ENCODE data around the gene CNTNAP2. TPM values are rescaled to one million over a fixed set of nuclear protein-coding genes. Genes with fewer than 3 reads are reported as not detected.

The CNTNAP2 gene
- total RNA-seq, 2 experiments from 2014 or later = not detected

DNA sequence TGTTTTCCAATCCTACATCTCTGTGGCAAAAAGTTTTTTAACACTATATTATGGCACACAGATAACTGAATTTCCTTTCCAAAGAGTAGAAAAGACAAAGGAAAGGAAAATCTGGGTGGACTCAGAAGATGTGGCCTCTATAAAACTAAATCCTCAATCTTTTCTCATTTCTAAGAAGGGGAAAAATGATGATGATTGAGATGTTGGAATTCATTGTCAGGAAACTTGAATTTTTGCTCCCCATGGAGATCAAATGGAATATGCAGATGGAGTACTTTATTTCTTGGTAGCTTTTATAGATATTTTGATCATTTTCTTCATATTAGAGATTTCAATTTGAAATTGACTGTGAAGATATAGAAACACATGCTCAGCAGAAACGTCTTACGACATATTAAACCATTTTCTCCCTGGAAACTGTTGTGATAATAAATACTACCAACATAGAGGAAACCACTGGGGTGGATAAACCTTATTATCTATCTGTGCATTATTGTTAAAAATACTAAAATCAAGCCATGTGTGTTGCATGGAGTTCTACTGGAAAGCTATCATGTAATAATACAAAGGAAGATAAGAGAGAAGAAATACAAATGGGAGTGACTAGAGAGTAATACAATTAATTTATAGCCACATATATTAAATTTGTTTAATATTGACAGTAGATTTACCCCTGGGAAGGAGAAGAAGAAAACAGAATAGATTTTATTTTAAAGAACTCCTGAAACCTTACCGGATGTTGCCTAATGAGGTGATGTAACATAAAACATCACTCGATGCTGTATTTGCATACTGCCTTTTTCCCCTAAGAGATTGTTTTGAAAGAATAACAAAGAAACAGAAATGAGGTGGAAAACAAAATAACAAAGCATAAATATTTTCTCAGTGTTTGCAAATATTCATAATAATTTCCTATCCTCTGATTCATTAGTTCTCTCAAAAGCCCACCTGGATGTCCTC lies 1542.7 kb downstream of the CNTNAP2 start:
- Mint-ChIP-seq H3K27me3 (no peaks in the 10 kb centered on the region), H3K27ac (no peak overlapping the region), H3K4me1 (ENCODE audit: low read depth) (no peaks in the 10 kb centered on the region), H3K4me3 (no peak overlapping the region), H3K36me3 (ENCODE audit: low read depth) (no peaks in the 10 kb centered on the region), H3K9me3 (peaks cover 6% of the 10 kb centered on the region)
- DNase-seq (no peak), ATAC-seq (ENCODE audit: poor library complexity) (no peak)
- no peak overlapping the region for H3K4me3 ChIP-seq (ENCODE audit: low read length)
- CTCF ChIA-PET = no interaction called here
- H3K9me3 ChIP-seq (ENCODE audit: control insufficient read depth in 1 of 2, insufficient read depth in 1 of 2, low read length in 2 of 2) = peaks cover 0 to 14% of the 10 kb centered on the region in 2 experiments
- TF ChIP-seq, protein P1, sequence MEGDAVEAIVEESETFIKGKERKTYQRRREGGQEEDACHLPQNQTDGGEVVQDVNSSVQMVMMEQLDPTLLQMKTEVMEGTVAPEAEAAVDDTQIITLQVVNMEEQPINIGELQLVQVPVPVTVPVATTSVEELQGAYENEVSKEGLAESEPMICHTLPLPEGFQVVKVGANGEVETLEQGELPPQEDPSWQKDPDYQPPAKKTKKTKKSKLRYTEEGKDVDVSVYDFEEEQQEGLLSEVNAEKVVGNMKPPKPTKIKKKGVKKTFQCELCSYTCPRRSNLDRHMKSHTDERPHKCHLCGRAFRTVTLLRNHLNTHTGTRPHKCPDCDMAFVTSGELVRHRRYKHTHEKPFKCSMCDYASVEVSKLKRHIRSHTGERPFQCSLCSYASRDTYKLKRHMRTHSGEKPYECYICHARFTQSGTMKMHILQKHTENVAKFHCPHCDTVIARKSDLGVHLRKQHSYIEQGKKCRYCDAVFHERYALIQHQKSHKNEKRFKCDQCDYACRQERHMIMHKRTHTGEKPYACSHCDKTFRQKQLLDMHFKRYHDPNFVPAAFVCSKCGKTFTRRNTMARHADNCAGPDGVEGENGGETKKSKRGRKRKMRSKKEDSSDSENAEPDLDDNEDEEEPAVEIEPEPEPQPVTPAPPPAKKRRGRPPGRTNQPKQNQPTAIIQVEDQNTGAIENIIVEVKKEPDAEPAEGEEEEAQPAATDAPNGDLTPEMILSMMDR (IDR thresholded peaks at IDR 0.05) = no peak
- no peaks in the 10 kb centered on the region for H3K4me1 ChIP-seq (ENCODE audit: insufficient read depth, low read length)
- intact Hi-C loops (cut with DNase I, micrococcal nuclease) = no loop called here
- H3K36me3 ChIP-seq (ENCODE audit: insufficient read depth, low read length) = no peaks in the 10 kb centered on the region
- POLR2A ChIA-PET = no interaction called here
- H3K27me3 ChIP-seq (ENCODE audit: control insufficient read depth in 1 of 2, insufficient read depth in 2 of 2, low read length in 2 of 2) = no peaks in the 10 kb centered on the region
- no peak overlapping the region for H3K27ac ChIP-seq (ENCODE audit: low read depth in 1 of 2, low read length in 2 of 2)

DNA sequence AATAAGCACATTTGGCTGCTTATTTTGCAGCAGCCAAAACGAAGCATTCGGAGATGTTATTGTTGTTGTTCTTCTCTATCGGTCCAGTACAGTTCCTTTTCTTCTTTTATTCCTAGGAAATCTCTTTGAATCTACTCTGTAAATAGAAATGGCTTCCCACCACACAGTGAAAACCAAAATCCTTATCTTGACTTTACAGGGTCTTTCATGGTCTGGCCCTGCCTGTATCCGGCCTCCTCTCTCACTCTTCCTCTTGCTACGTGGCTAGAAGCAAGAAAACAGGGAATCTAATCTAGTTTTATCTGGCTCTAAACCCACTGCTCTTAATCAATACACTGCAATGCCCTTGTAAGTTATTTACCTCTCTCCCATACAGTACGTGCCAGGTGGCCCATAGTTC lies 1547.9 kb downstream of the CNTNAP2 start:
- Mint-ChIP-seq H3K27me3 (no peaks in the 10 kb centered on the region), H3K4me3 (no peak overlapping the region), H3K9me3 (peaks cover 12% of the 10 kb centered on the region), H3K27ac (no peak overlapping the region), H3K4me1 (ENCODE audit: low read depth) (no peaks in the 10 kb centered on the region), H3K36me3 (ENCODE audit: low read depth) (no peaks in the 10 kb centered on the region)
- H3K4me3 ChIP-seq (ENCODE audit: low read length) = no peak overlapping the region
- DNase-seq (no peak), ATAC-seq (ENCODE audit: poor library complexity) (no peak)
- no peaks in the 10 kb centered on the region for H3K27me3 ChIP-seq (ENCODE audit: control insufficient read depth in 1 of 2, insufficient read depth in 2 of 2, low read length in 2 of 2)
- H3K36me3 ChIP-seq (ENCODE audit: insufficient read depth, low read length) = no peaks in the 10 kb centered on the region
- intact Hi-C loops (cut with DNase I, micrococcal nuclease) = no loop called here
- TF ChIP-seq, protein P1 (IDR thresholded peaks at IDR 0.05) = no peak
- ChIA-PET POLR2A (no interaction called here), CTCF (no interaction called here)
- H3K4me1 ChIP-seq (ENCODE audit: insufficient read depth, low read length) = no peaks in the 10 kb centered on the region
- peaks cover 0 to 13% of the 10 kb centered on the region in 2 experiments for H3K9me3 ChIP-seq (ENCODE audit: control insufficient read depth in 1 of 2, insufficient read depth in 1 of 2, low read length in 2 of 2)
- H3K27ac ChIP-seq (ENCODE audit: low read depth in 1 of 2, low read length in 2 of 2) = no peak overlapping the region

DNA sequence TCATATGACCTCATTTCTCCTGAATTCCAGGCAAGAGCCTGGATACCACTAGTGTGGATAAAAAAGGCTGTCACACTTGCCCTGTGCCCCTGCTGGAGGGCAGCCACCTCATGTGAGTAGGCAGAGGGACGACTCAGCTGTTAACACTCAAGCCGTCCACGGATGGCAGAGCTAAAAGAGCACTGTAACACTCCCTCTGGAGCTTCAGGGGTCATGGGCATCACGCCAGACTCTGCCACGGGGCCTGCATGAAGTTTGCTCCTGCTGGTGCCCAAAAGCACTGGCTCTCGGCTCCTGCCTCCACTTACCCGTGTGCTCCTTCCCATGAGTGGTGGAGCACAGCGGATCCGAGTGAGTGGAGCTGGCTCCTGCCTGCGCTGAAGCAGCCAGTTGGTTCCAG lies 1554.2 kb downstream of the CNTNAP2 start:
- no peak overlapping the region for H3K27ac Mint-ChIP-seq
- POLR2A ChIA-PET = no interaction called here
- H3K9me3 Mint-ChIP-seq = peaks cover 1% of the 10 kb centered on the region
- no peaks in the 10 kb centered on the region for H3K36me3 ChIP-seq (ENCODE audit: insufficient read depth, low read length)
- no peak overlapping the region for H3K4me3 ChIP-seq (ENCODE audit: low read length)
- no peaks in the 10 kb centered on the region for H3K36me3 Mint-ChIP-seq (ENCODE audit: low read depth)
- H3K27me3 ChIP-seq (ENCODE audit: control insufficient read depth in 1 of 2, insufficient read depth in 2 of 2, low read length in 2 of 2) = no peaks in the 10 kb centered on the region
- peaks cover 0 to 9% of the 10 kb centered on the region in 2 experiments for H3K9me3 ChIP-seq (ENCODE audit: control insufficient read depth in 1 of 2, insufficient read depth in 1 of 2, low read length in 2 of 2)
- CTCF ChIA-PET = no interaction called here
- no peaks in the 10 kb centered on the region for H3K4me1 Mint-ChIP-seq (ENCODE audit: low read depth)
- TF ChIP-seq, protein P1 (IDR thresholded peaks at IDR 0.05) = no peak
- no peak overlapping the region for H3K4me3 Mint-ChIP-seq
- H3K27me3 Mint-ChIP-seq = no peaks in the 10 kb centered on the region
- intact Hi-C loops (cut with DNase I, micrococcal nuclease) = loop anchor here in 1 of 2 experiments (10.0 kb wide), 1 partner anchor 1266 kb away; no protein-coding TSS in a partner anchor
- H3K27ac ChIP-seq (ENCODE audit: low read depth in 1 of 2, low read length in 2 of 2) = no peak overlapping the region
- DNase-seq (no peak), ATAC-seq (ENCODE audit: poor library complexity) (no peak)
- H3K4me1 ChIP-seq (ENCODE audit: insufficient read depth, low read length) = no peaks in the 10 kb centered on the region

Measured in CD4-positive, alpha-beta T cell (primary cell).